ENCODE measurements around the gene EXOC1L. TPM values are rescaled to one million over a fixed set of nuclear protein-coding genes. Genes with fewer than 3 reads are reported as not detected.

The EXOC1L gene
- total RNA-seq, 1 experiment from 2014 or later: not detected

DNA sequence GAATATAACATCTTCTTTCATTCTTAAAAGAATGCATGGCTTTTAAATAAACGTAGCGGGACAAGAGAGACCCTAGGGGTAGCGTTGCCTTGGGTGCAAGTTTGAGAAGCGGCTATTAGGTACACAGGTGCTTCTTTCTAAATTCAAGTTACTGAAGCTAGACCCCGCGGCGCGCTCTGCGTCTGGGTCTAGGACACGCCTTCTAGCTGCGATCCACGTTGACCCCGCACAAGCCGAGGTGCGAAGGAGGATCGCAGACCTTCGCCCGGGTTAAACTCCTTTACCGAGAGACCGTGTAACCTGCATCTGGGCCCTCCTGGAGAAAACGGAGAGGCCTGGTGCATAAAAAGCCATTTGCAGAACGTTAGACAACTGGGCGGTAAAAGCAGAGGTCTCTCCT, 25.5 kb upstream of the EXOC1L start:
- BruUV-seq (replicated peaks): no TSS peak
- CTCF ChIA-PET: no interaction called here

GRCh38 chr4:55795341-55795740, 24.2 kb upstream of the EXOC1L start:
- intact Hi-C loops (cut with micrococcal nuclease): no loop called here
- no TSS peak for BruUV-seq (replicated peaks)
- CTCF ChIA-PET: interaction anchor here (0.7 kb wide), 2 partner anchors 266 to 811 kb away, joined by 3 to 4 read pairs; no protein-coding TSS in a partner anchor
- DNase-seq (ENCODE audit: unreplicated experiment): no peak
- H3K4me1 Mint-ChIP-seq (ENCODE audit: insufficient read depth, unreplicated experiment): peaks cover 4% of the 10 kb centered on the region
- POLR2A ChIA-PET: no interaction called here
- H3K36me3 Mint-ChIP-seq (ENCODE audit: insufficient read depth, unreplicated experiment): no peaks in the 10 kb centered on the region
- H3K4me3 Mint-ChIP-seq (ENCODE audit: unreplicated experiment): no peak overlapping the region
- TF ChIP-seq, protein P1, sequence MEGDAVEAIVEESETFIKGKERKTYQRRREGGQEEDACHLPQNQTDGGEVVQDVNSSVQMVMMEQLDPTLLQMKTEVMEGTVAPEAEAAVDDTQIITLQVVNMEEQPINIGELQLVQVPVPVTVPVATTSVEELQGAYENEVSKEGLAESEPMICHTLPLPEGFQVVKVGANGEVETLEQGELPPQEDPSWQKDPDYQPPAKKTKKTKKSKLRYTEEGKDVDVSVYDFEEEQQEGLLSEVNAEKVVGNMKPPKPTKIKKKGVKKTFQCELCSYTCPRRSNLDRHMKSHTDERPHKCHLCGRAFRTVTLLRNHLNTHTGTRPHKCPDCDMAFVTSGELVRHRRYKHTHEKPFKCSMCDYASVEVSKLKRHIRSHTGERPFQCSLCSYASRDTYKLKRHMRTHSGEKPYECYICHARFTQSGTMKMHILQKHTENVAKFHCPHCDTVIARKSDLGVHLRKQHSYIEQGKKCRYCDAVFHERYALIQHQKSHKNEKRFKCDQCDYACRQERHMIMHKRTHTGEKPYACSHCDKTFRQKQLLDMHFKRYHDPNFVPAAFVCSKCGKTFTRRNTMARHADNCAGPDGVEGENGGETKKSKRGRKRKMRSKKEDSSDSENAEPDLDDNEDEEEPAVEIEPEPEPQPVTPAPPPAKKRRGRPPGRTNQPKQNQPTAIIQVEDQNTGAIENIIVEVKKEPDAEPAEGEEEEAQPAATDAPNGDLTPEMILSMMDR (IDR thresholded peaks at IDR 0.05; ENCODE audit: unreplicated experiment): no peak
- no peaks in the 10 kb centered on the region for H3K27me3 Mint-ChIP-seq (ENCODE audit: insufficient read depth, unreplicated experiment)
- no peaks in the 10 kb centered on the region for H3K9me3 Mint-ChIP-seq (ENCODE audit: unreplicated experiment)
- H3K27ac Mint-ChIP-seq (ENCODE audit: low read depth, unreplicated experiment): no peak overlapping the region

More for the DNA sequence above, 25.5 kb upstream of the EXOC1L start:
- no peak for DNase-seq (ENCODE audit: unreplicated experiment)
- Mint-ChIP-seq H3K27ac (ENCODE audit: low read depth, unreplicated experiment) (no peak overlapping the region), H3K4me1 (ENCODE audit: insufficient read depth, unreplicated experiment) (peaks cover 4% of the 10 kb centered on the region), H3K27me3 (ENCODE audit: insufficient read depth, unreplicated experiment) (no peaks in the 10 kb centered on the region), H3K9me3 (ENCODE audit: unreplicated experiment) (no peaks in the 10 kb centered on the region), H3K36me3 (ENCODE audit: insufficient read depth, unreplicated experiment) (no peaks in the 10 kb centered on the region), H3K4me3 (ENCODE audit: unreplicated experiment) (no peak overlapping the region)
- TF ChIP-seq, protein P1 (IDR thresholded peaks at IDR 0.05; ENCODE audit: unreplicated experiment): no peak
- POLR2A ChIA-PET: no interaction called here
- intact Hi-C loops (cut with micrococcal nuclease): no loop called here

- Mint-ChIP-seq H3K9me3 (ENCODE audit: unreplicated experiment) (no peaks in the 10 kb centered on the region), H3K27ac (ENCODE audit: low read depth, unreplicated experiment) (no peak overlapping the region), H3K36me3 (ENCODE audit: insufficient read depth, unreplicated experiment) (no peaks in the 10 kb centered on the region), H3K4me1 (ENCODE audit: insufficient read depth, unreplicated experiment) (no peaks in the 10 kb centered on the region), H3K4me3 (ENCODE audit: unreplicated experiment) (no peak overlapping the region), H3K27me3 (ENCODE audit: insufficient read depth, unreplicated experiment) (no peaks in the 10 kb centered on the region)
- ChIA-PET POLR2A (interaction anchor here (0.8 kb wide), 1 partner anchor 11 kb away, joined by 3 read pairs; no protein-coding TSS in a partner anchor), CTCF (interaction anchor here (0.9 to 1.0 kb wide), 2 partner anchors 23 to 492 kb away, joined by 3 to 5 read pairs; no protein-coding TSS in a partner anchor)
- intact Hi-C loops (cut with micrococcal nuclease): no loop called here
- TF ChIP-seq, protein P1 (IDR thresholded peaks at IDR 0.05; ENCODE audit: unreplicated experiment): no peak
- BruUV-seq (replicated peaks): no TSS peak
- no peak for DNase-seq (ENCODE audit: unreplicated experiment)
Measured at GRCh38 chr4:55801498-55801897, 18.1 kb upstream of the EXOC1L start.

- no TSS peak for BruUV-seq (replicated peaks)
- Mint-ChIP-seq H3K4me1 (ENCODE audit: insufficient read depth, unreplicated experiment) (no peaks in the 10 kb centered on the region), H3K27ac (ENCODE audit: low read depth, unreplicated experiment) (no peak overlapping the region), H3K27me3 (ENCODE audit: insufficient read depth, unreplicated experiment) (no peaks in the 10 kb centered on the region), H3K9me3 (ENCODE audit: unreplicated experiment) (no peaks in the 10 kb centered on the region), H3K4me3 (ENCODE audit: unreplicated experiment) (no peak overlapping the region), H3K36me3 (ENCODE audit: insufficient read depth, unreplicated experiment) (no peaks in the 10 kb centered on the region)
- intact Hi-C loops (cut with micrococcal nuclease): no loop called here
- ChIA-PET CTCF (interaction anchor here (0.7 kb wide), 1 partner anchor 21 kb away, joined by 3 read pairs; no protein-coding TSS in a partner anchor), POLR2A (no interaction called here)
- no peak for DNase-seq (ENCODE audit: unreplicated experiment)
- TF ChIP-seq, protein P1 (IDR thresholded peaks at IDR 0.05; ENCODE audit: unreplicated experiment): no peak
Measured at GRCh38 chr4:55807556-55807955, 12.0 kb upstream of the EXOC1L start.

Data from MCF 10A (cell line).